Measurements from ENCODE around the gene OR6Q1. TPM values are rescaled to one million over a fixed set of nuclear protein-coding genes. Genes with fewer than 3 reads are reported as not detected.

OR6Q1 gene
- total RNA-seq, 1 experiment from 2014 or later, result not detected

DNA sequence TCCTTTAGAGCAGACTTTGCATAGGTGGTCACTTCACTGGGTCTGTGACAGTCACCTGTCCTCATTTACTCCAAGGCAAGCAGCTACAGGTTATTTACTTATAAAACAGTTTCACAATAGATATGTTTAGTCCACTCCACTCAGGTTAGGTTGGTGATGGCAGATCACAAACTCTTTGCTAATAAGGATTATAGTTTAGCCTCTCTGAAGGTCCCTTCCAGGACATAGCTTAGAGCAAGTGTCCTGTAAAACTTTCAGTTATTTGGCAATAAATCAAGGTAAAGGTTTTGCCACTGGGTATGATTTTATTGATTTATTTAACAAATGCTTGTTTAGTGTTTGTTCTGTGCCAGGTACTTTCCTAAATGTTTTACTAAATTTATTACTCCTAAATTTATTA, 8.8 kb downstream of the OR6Q1 start:
- Histone ChIP-seq H3K27me3 (ENCODE audit: control insufficient read depth, insufficient read depth, low read length) (no peaks in the 10 kb centered on the region; the same call in 1 of the 2 replicates), H3K27ac (ENCODE audit: low read length) (no peak overlapping the region), H3K4me1 (ENCODE audit: control insufficient read depth, insufficient read depth, low read length) (no peaks in the 10 kb centered on the region), H3K36me3 (ENCODE audit: control insufficient read depth, insufficient read depth, low read length) (no peaks in the 10 kb centered on the region), H3K9me3 (ENCODE audit: control insufficient read depth, insufficient read depth, low read depth, low read length) (no peaks in the 10 kb centered on the region), H3K4me3 (ENCODE audit: low read depth in 2 of 2, low read length in 2 of 2) (no peak overlapping the region)
- no peak for DNase-seq (ENCODE audit: low read depth, low spot score)
- ATAC-seq, result no peak
- TF ChIP-seq SIN3A (IDR thresholded peaks at IDR 0.05; ENCODE audit: borderline replicate concordance, insufficient read depth, low read depth, low read length) (no peak), TCF7L2 (IDR thresholded peaks at IDR 0.05; ENCODE audit: low read depth, low read length) (no peak), POLR2AphosphoS5 (IDR thresholded peaks at IDR 0.05; ENCODE audit: low read depth, low read length) (no peak)
- TF ChIP-seq, protein P1, sequence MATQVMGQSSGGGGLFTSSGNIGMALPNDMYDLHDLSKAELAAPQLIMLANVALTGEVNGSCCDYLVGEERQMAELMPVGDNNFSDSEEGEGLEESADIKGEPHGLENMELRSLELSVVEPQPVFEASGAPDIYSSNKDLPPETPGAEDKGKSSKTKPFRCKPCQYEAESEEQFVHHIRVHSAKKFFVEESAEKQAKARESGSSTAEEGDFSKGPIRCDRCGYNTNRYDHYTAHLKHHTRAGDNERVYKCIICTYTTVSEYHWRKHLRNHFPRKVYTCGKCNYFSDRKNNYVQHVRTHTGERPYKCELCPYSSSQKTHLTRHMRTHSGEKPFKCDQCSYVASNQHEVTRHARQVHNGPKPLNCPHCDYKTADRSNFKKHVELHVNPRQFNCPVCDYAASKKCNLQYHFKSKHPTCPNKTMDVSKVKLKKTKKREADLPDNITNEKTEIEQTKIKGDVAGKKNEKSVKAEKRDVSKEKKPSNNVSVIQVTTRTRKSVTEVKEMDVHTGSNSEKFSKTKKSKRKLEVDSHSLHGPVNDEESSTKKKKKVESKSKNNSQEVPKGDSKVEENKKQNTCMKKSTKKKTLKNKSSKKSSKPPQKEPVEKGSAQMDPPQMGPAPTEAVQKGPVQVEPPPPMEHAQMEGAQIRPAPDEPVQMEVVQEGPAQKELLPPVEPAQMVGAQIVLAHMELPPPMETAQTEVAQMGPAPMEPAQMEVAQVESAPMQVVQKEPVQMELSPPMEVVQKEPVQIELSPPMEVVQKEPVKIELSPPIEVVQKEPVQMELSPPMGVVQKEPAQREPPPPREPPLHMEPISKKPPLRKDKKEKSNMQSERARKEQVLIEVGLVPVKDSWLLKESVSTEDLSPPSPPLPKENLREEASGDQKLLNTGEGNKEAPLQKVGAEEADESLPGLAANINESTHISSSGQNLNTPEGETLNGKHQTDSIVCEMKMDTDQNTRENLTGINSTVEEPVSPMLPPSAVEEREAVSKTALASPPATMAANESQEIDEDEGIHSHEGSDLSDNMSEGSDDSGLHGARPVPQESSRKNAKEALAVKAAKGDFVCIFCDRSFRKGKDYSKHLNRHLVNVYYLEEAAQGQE (IDR thresholded peaks at IDR 0.05; ENCODE audit: insufficient read depth in 1 of 2, low read depth in 2 of 2, low read length in 1 of 2), result no peak
- TF ChIP-seq, protein P2, sequence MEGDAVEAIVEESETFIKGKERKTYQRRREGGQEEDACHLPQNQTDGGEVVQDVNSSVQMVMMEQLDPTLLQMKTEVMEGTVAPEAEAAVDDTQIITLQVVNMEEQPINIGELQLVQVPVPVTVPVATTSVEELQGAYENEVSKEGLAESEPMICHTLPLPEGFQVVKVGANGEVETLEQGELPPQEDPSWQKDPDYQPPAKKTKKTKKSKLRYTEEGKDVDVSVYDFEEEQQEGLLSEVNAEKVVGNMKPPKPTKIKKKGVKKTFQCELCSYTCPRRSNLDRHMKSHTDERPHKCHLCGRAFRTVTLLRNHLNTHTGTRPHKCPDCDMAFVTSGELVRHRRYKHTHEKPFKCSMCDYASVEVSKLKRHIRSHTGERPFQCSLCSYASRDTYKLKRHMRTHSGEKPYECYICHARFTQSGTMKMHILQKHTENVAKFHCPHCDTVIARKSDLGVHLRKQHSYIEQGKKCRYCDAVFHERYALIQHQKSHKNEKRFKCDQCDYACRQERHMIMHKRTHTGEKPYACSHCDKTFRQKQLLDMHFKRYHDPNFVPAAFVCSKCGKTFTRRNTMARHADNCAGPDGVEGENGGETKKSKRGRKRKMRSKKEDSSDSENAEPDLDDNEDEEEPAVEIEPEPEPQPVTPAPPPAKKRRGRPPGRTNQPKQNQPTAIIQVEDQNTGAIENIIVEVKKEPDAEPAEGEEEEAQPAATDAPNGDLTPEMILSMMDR (IDR thresholded peaks at IDR 0.05), result no peak
- in situ Hi-C loops (cut with HindIII; ENCODE audit: low pct_unique_long_range_greater_than_20kb, low sequenced_read_pairs) (no loop called here), intact Hi-C loops (cut with micrococcal nuclease; ENCODE audit: unreplicated experiment) (no loop called here)
- POLR2A ChIA-PET, result no interaction called here
- BruUV-seq (replicated peaks), result no TSS peak
- CTCF ChIA-PET, result no interaction called here

DNA sequence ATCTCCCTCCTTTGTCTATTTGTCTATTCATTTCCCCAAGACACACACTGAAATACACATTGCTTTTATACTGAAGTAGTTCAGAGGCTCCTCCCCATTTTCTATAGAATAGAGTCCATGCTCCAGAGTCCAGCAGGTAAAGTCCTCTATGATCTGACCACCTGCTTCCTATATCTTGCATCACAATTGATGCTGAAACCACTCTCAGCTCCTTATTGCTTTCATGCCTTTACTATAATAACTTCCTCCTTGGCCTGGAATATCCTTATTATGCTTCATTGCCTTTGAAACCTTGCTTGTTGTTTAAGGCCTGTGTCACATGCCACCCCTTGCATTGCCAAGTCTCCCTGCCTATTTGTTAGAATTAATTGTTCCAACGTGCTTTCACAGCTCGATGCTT, 12.6 kb downstream of the OR6Q1 start:
- no peaks in the 10 kb centered on the region for H3K36me3 ChIP-seq (ENCODE audit: control insufficient read depth, insufficient read depth, low read length)
- TF ChIP-seq TCF7L2 (IDR thresholded peaks at IDR 0.05; ENCODE audit: low read depth, low read length), result no peak
- no peak for TF ChIP-seq POLR2AphosphoS5 (IDR thresholded peaks at IDR 0.05; ENCODE audit: low read depth, low read length)
- no peak for TF ChIP-seq SIN3A (IDR thresholded peaks at IDR 0.05; ENCODE audit: borderline replicate concordance, insufficient read depth, low read depth, low read length)
- TF ChIP-seq, protein P2 (IDR thresholded peaks at IDR 0.05), result no peak
- TF ChIP-seq, protein P1 (IDR thresholded peaks at IDR 0.05; ENCODE audit: insufficient read depth in 1 of 2, low read depth in 2 of 2, low read length in 1 of 2), result no peak
- no peak overlapping the region for H3K27ac ChIP-seq (ENCODE audit: low read length)
- ATAC-seq (no peak), DNase-seq (ENCODE audit: low read depth, low spot score) (no peak)
- in situ Hi-C loops (cut with HindIII; ENCODE audit: low pct_unique_long_range_greater_than_20kb, low sequenced_read_pairs), result no loop called here
- no TSS peak for BruUV-seq (replicated peaks)
- no peaks in the 10 kb centered on the region for H3K4me1 ChIP-seq (ENCODE audit: control insufficient read depth, insufficient read depth, low read length)
- no peaks in the 10 kb centered on the region for H3K27me3 ChIP-seq (ENCODE audit: control insufficient read depth, insufficient read depth, low read length)
- H3K4me3 ChIP-seq (ENCODE audit: low read depth in 2 of 2, low read length in 2 of 2), result no peak overlapping the region
- intact Hi-C loops (cut with micrococcal nuclease; ENCODE audit: unreplicated experiment), result no loop called here
- POLR2A ChIA-PET, result no interaction called here
- CTCF ChIA-PET, result no interaction called here
- no peaks in the 10 kb centered on the region for H3K9me3 ChIP-seq (ENCODE audit: control insufficient read depth, insufficient read depth, low read depth, low read length)

Data from Panc1 (cell line).